ENCODE data around the gene CAMK2N2.
"Not testable (repeated sequence)": the region's sequence is repeated elsewhere in the genome, so short reads cannot be mapped to it uniquely, and the experiment has no call there.

CAMK2N2 gene

GRCh38 chr3:184272269-184272668, 10.9 kb upstream of the CAMK2N2 start:
- DNase-seq = no peak

GRCh38 chr3:184267249-184267648, 5.9 kb upstream of the CAMK2N2 start:
- DNase-seq = not testable (repeated sequence)

- DNase-seq = peak; percentile 18
These were observed 1.4 kb upstream of the CAMK2N2 start for GRCh38 chr3:184262764-184263179.

GRCh38 chr3:184261854-184262763, 756 bp upstream of the CAMK2N2 start:
- peak; percentile 10 for DNase-seq

- DNase-seq = no peak
These were observed 556 bp downstream of the CAMK2N2 start for GRCh38 chr3:184260724-184261269.

- no peak for DNase-seq
These were observed 1.3 kb downstream of the CAMK2N2 start for GRCh38 chr3:184259878-184260723.

GRCh38 chr3:184259396-184259877, 1.9 kb downstream of the CAMK2N2 start:
- no peak for DNase-seq

GRCh38 chr3:184258926-184259325, 2.4 kb downstream of the CAMK2N2 start:
- no peak for DNase-seq

GRCh38 chr3:184257083-184257915, 4.1 kb downstream of the CAMK2N2 start:
- DNase-seq = no peak

- no peak for DNase-seq
These were observed 5.9 kb downstream of the CAMK2N2 start for GRCh38 chr3:184255291-184256039.

GRCh38 chr3:184250167-184250828, 11.1 kb downstream of the CAMK2N2 start:
- DNase-seq = peak; percentile 92

GRCh38 chr3:184249412-184250166, 11.8 kb downstream of the CAMK2N2 start, which contains the start of gene EEF1AKMT4:
Gene EEF1AKMT4 (plus strand): TSS chr3:184249672. CDS start chr3:184249695, 23 bp downstream.
- peak; percentile 99 for DNase-seq

- DNase-seq = peak; percentile 87
These were observed 12.6 kb downstream of the CAMK2N2 start, which contains the start of gene ALG3 for GRCh38 chr3:184248454-184249411. Gene ALG3 (minus strand): TSS chr3:184248962. CDS start chr3:184248940, 22 bp downstream.

- no peak for DNase-seq
These were observed 19.1 kb downstream of the CAMK2N2 start for GRCh38 chr3:184242297-184242685.

- DNase-seq = no peak
These were observed 19.7 kb downstream of the CAMK2N2 start for GRCh38 chr3:184241447-184242296.

GRCh38 chr3:184241141-184241446, 20.3 kb downstream of the CAMK2N2 start:
- DNase-seq = no peak

GRCh38 chr3:184240384-184241140, 20.8 kb downstream of the CAMK2N2 start:
- no peak for DNase-seq

All from inflammatory macrophage treated with lipopolysaccharide for 4 hours (primary cell).